ACC112 (cell line): ENCODE results near the gene ABCC4.

Source experiments
- H2AFZ ChIP-seq: fragments of 200-600 bp; sonication (generic); one replicate; pipeline ENCODE4 v1.6.0; 2017; ENCODE audit warnings: antibody characterized with exemption, low read length; ENCODE audit not compliant: unreplicated experiment
- H3K27ac ChIP-seq: fragments of 200-600 bp; sonication (generic); 2 replicates; pipeline ENCODE4 v1.5.1; 2014; ENCODE audit warnings: low read depth, mild to moderate bottlenecking, antibody characterized with exemption, low read length, moderate library complexity
- H3K27me3 ChIP-seq: fragments of 200-600 bp; sonication (generic); 2 replicates; pipeline ENCODE4 v1.6.1; 2014; ENCODE audit warnings: mild to moderate bottlenecking, antibody characterized with exemption, low read length, moderate library complexity, mixed read lengths; ENCODE audit not compliant: insufficient read depth
- H3K36me3 ChIP-seq: fragments of 200-600 bp; sonication (generic); 2 replicates; pipeline ENCODE4 v1.6.1; 2016; ENCODE audit warnings: mild to moderate bottlenecking, antibody characterized with exemption, low read length, moderate library complexity, mixed read lengths; ENCODE audit not compliant: insufficient read depth
- H3K4me1 ChIP-seq: fragments of 200-600 bp; sonication (generic); one replicate; pipeline ENCODE4 v1.6.1; 2016; ENCODE audit warnings: low read length, mixed read lengths; ENCODE audit not compliant: insufficient read depth, unreplicated experiment, control insufficient read depth
- H3K4me3 ChIP-seq: fragments of 200-600 bp; sonication (generic); 2 replicates; pipeline ENCODE4 v1.5.1; 2014; ENCODE audit warnings: mild to moderate bottlenecking, low read depth, low read length
- H3K79me2 ChIP-seq: fragments of 200-600 bp; sonication (generic); one replicate; pipeline ENCODE4 v1.6.0; 2016; ENCODE audit warnings: low read length; ENCODE audit not compliant: control insufficient read depth, unreplicated experiment, insufficient read depth

ABCC4 gene

GRCh38 chr13:94974015-94974951 lies 327.0 kb downstream of the ABCC4 start:
- H3K4me1 ChIP-seq, result peaks cover 11% of the 10 kb centered on the region
- H3K27ac ChIP-seq, result no peak overlapping the region
- H3K4me3 ChIP-seq, result no peak overlapping the region
- H3K79me2 ChIP-seq, result no peaks in the 10 kb centered on the region
- no peaks in the 10 kb centered on the region; the same call in 1 of the 2 replicates for H3K36me3 ChIP-seq
- no peak overlapping the region for H2AFZ ChIP-seq
- peaks cover 16% of the 10 kb centered on the region for H3K27me3 ChIP-seq

GRCh38 chr13:94972262-94972661 lies 329.0 kb downstream of the ABCC4 start:
- H3K4me3 ChIP-seq, result no peak overlapping the region
- H3K27me3 ChIP-seq, result peaks cover 27% of the 10 kb centered on the region
- H3K36me3 ChIP-seq, result no peaks in the 10 kb centered on the region; the same call in 1 of the 2 replicates
- no peak overlapping the region for H3K27ac ChIP-seq
- no peaks in the 10 kb centered on the region for H3K79me2 ChIP-seq
- no peaks in the 10 kb centered on the region for H3K4me1 ChIP-seq
- H2AFZ ChIP-seq, result no peak overlapping the region
